ENCODE measurements around the gene SNAPC1.

SNAPC1 gene

GRCh38 chr14:61761959-61762786 is at the start of gene SNAPC1:
Gene SNAPC1, plus strand, starts transcription at chr14:61762420. Its CDS starts 41 bp downstream, at chr14:61762461.
- peak; percentile 95 for DNase-seq (ENCODE audit: extremely low read depth, low read depth)
- no peak for TF ChIP-seq CTCF (IDR thresholded peaks at IDR 0.05; ENCODE audit: low read depth, low read length)

GRCh38 chr14:61713724-61714437 is 48.3 kb upstream of the SNAPC1 start:
- TF ChIP-seq CTCF (IDR thresholded peaks at IDR 0.05; ENCODE audit: low read depth, low read length), result no peak
- no peak for DNase-seq (ENCODE audit: extremely low read depth, low read depth)

GRCh38 chr14:61716956-61717355 is 45.3 kb upstream of the SNAPC1 start:
- DNase-seq (ENCODE audit: extremely low read depth, low read depth), result no peak
- no peak for TF ChIP-seq CTCF (IDR thresholded peaks at IDR 0.05; ENCODE audit: low read depth, low read length)

GRCh38 chr14:61718039-61718438 is 44.2 kb upstream of the SNAPC1 start:
- no peak for TF ChIP-seq CTCF (IDR thresholded peaks at IDR 0.05; ENCODE audit: low read depth, low read length)
- no peak for DNase-seq (ENCODE audit: extremely low read depth, low read depth)

- no peak for DNase-seq (ENCODE audit: extremely low read depth, low read depth)
- no peak for TF ChIP-seq CTCF (IDR thresholded peaks at IDR 0.05; ENCODE audit: low read depth, low read length)
These were observed 42.6 kb upstream of the SNAPC1 start for GRCh38 chr14:61719344-61720293.

- DNase-seq (ENCODE audit: extremely low read depth, low read depth), result no peak
- no peak for TF ChIP-seq CTCF (IDR thresholded peaks at IDR 0.05; ENCODE audit: low read depth, low read length)
These were observed 41.9 kb upstream of the SNAPC1 start for GRCh38 chr14:61720294-61720661.
